GOT3 (cell line): ENCODE measurements around the gene PRKAR1A.
"Not testable (repeated sequence)": the region's sequence is repeated elsewhere in the genome, so short reads cannot be mapped to it uniquely, and the experiment has no call there.

Experiments used
- DNase-seq: peaks from one replicate; lab custom pipeline; 2025; ENCODE audit warnings: mixed read lengths; lab: John Stamatoyannopoulos, UW

Gene PRKAR1A

GRCh38 chr17:68512247-68512959, at the start of gene PRKAR1A:
Gene PRKAR1A, plus strand, starts transcription at chr17:68512430. Its CDS starts 2,970 bp downstream, at chr17:68515400.
- peak; percentile 81 for DNase-seq

GRCh38 chr17:68463211-68464019, 48.8 kb upstream of the PRKAR1A start:
- DNase-seq = no peak

- no peak for DNase-seq
Observed at GRCh38 chr17:68468334-68468733, 43.9 kb upstream of the PRKAR1A start.

- no peak for DNase-seq
Observed at GRCh38 chr17:68468788-68469187, 43.4 kb upstream of the PRKAR1A start.

- no peak for DNase-seq
Observed at GRCh38 chr17:68470961-68471360, 41.3 kb upstream of the PRKAR1A start.

- DNase-seq = no peak
Observed at GRCh38 chr17:68480885-68481284, 31.3 kb upstream of the PRKAR1A start.

GRCh38 chr17:68482576-68483041, 29.6 kb upstream of the PRKAR1A start:
- DNase-seq = no peak

- DNase-seq = no peak
Observed at GRCh38 chr17:68484458-68484857, 27.8 kb upstream of the PRKAR1A start.

- DNase-seq = no peak
Observed at GRCh38 chr17:68489919-68490318, 22.3 kb upstream of the PRKAR1A start.

GRCh38 chr17:68491381-68492231, 20.6 kb upstream of the PRKAR1A start:
- no peak for DNase-seq

GRCh38 chr17:68492394-68493054, 19.7 kb upstream of the PRKAR1A start:
- DNase-seq = not testable (repeated sequence)

GRCh38 chr17:68495081-68495480, 17.1 kb upstream of the PRKAR1A start:
- DNase-seq = no peak

- no peak for DNase-seq
Observed at GRCh38 chr17:68497885-68498319, 14.3 kb upstream of the PRKAR1A start.

- no peak for DNase-seq
Observed at GRCh38 chr17:68498479-68499326, 13.5 kb upstream of the PRKAR1A start.

- DNase-seq = no peak
Observed at GRCh38 chr17:68499587-68499986, 12.6 kb upstream of the PRKAR1A start.

GRCh38 chr17:68501074-68501473, 11.2 kb upstream of the PRKAR1A start:
- no peak for DNase-seq

GRCh38 chr17:68505951-68506350, 6.3 kb upstream of the PRKAR1A start:
- no peak for DNase-seq

- DNase-seq = no peak
Observed at GRCh38 chr17:68507576-68507975, 4.7 kb upstream of the PRKAR1A start.

GRCh38 chr17:68509141-68510057, 2.8 kb upstream of the PRKAR1A start:
- DNase-seq = no peak

GRCh38 chr17:68511254-68511670, 968 bp upstream of the PRKAR1A start:
- DNase-seq = no peak
